Type B pancreatic cell (in vitro differentiated cells): ENCODE results near the gene PRKCA. TPM values are rescaled to one million over a fixed set of nuclear protein-coding genes. Genes with fewer than 3 reads are reported as not detected.

Source experiments
- DNase-seq: peaks from one replicate; pipeline ENCODE4 v3.0.0; 2021; ENCODE audit warnings: mixed read lengths; ENCODE audit not compliant: unreplicated experiment; ENCODE audit errors: extremely low spot score
- H3K27ac Mint-ChIP-seq: 2 replicates; pipeline ENCODE4 v1.8.0; 2021; ENCODE audit warnings: mild to moderate bottlenecking, mixed read lengths
- H3K27me3 Mint-ChIP-seq: 2 replicates; pipeline ENCODE4 v1.8.0; 2021; ENCODE audit warnings: mixed read lengths
- H3K36me3 Mint-ChIP-seq: 2 replicates; pipeline ENCODE4 v1.8.0; 2021; ENCODE audit warnings: mixed read lengths
- H3K4me1 Mint-ChIP-seq: one replicate; pipeline ENCODE4 v1.8.0; 2021; ENCODE audit warnings: mixed read lengths; ENCODE audit not compliant: unreplicated experiment
- H3K4me3 Mint-ChIP-seq: 2 replicates; pipeline ENCODE4 v1.8.0; 2021; ENCODE audit warnings: mild to moderate bottlenecking, mixed read lengths
- H3K9me3 Mint-ChIP-seq: 2 replicates; pipeline ENCODE4 v1.8.0; 2021; ENCODE audit warnings: mixed read lengths
- CTCF ChIP-seq: fragments of 200-600 bp; sonication (generic); conservative IDR thresholded peaks from 2 replicates; pipeline ENCODE4 v1.5.0; 2021; ENCODE audit warnings: antibody characterized with exemption, mild to moderate bottlenecking
- total RNA-seq: library from RNA; stranded (reverse); gene quantifications from 2 replicates; pipeline ENCODE4 v1.2.1, GENCODE V29; 2021; ENCODE audit warnings: low replicate concordance

PRKCA gene
- total RNA-seq, 1 donor from 2014 or later: 16.1 TPM

GRCh38 chr17:66652840-66653507 lies 350.6 kb downstream of the PRKCA start:
- H3K4me1 Mint-ChIP-seq: peaks cover 29% of the 10 kb centered on the region
- TF ChIP-seq CTCF: no peak
- peaks cover 13% of the 10 kb centered on the region for H3K27me3 Mint-ChIP-seq
- no peak overlapping the region for H3K4me3 Mint-ChIP-seq
- H3K36me3 Mint-ChIP-seq: peaks cover 3% of the 10 kb centered on the region
- H3K9me3 Mint-ChIP-seq: no peaks in the 10 kb centered on the region
- no peak overlapping the region for H3K27ac Mint-ChIP-seq
- no peak for DNase-seq

- DNase-seq: no peak
- peaks cover 4% of the 10 kb centered on the region for H3K36me3 Mint-ChIP-seq
- no peak overlapping the region for H3K4me3 Mint-ChIP-seq
- no peak overlapping the region for H3K27ac Mint-ChIP-seq
- peaks cover 29% of the 10 kb centered on the region for H3K4me1 Mint-ChIP-seq
- peaks cover 11% of the 10 kb centered on the region for H3K27me3 Mint-ChIP-seq
- no peak for TF ChIP-seq CTCF
- no peaks in the 10 kb centered on the region for H3K9me3 Mint-ChIP-seq
Measured at GRCh38 chr17:66654106-66654740, 351.8 kb downstream of the PRKCA start.

GRCh38 chr17:66654764-66655163 lies 352.4 kb downstream of the PRKCA start:
- no peaks in the 10 kb centered on the region for H3K9me3 Mint-ChIP-seq
- no peak overlapping the region for H3K27ac Mint-ChIP-seq
- peaks cover 4% of the 10 kb centered on the region for H3K36me3 Mint-ChIP-seq
- DNase-seq: no peak
- H3K4me1 Mint-ChIP-seq: peaks cover 29% of the 10 kb centered on the region
- TF ChIP-seq CTCF: no peak
- peaks cover 8% of the 10 kb centered on the region for H3K27me3 Mint-ChIP-seq
- no peak overlapping the region for H3K4me3 Mint-ChIP-seq

GRCh38 chr17:66655461-66655860 lies 353.0 kb downstream of the PRKCA start:
- Mint-ChIP-seq H3K4me3 (no peak overlapping the region), H3K27me3 (peaks cover 8% of the 10 kb centered on the region), H3K27ac (no peak overlapping the region), H3K9me3 (no peaks in the 10 kb centered on the region), H3K4me1 (peaks cover 29% of the 10 kb centered on the region), H3K36me3 (peaks cover 4% of the 10 kb centered on the region)
- DNase-seq: no peak
- TF ChIP-seq CTCF: no peak

- no peak overlapping the region for H3K27ac Mint-ChIP-seq
- peaks cover 29% of the 10 kb centered on the region for H3K4me1 Mint-ChIP-seq
- no peak for DNase-seq
- no peak overlapping the region for H3K4me3 Mint-ChIP-seq
- H3K27me3 Mint-ChIP-seq: peaks cover 5% of the 10 kb centered on the region
- no peaks in the 10 kb centered on the region for H3K9me3 Mint-ChIP-seq
- no peak for TF ChIP-seq CTCF
- peaks cover 4% of the 10 kb centered on the region for H3K36me3 Mint-ChIP-seq
Measured at GRCh38 chr17:66655861-66656260, 353.4 kb downstream of the PRKCA start.
